Measurements from ENCODE around the gene MAPK1. TPM values are rescaled to one million over a fixed set of nuclear protein-coding genes. Genes with fewer than 3 reads are reported as not detected.
A peak's percentile ranks its signal among the peaks of the same experiment; 100 is the strongest.
"Not testable (repeated sequence)": the region's sequence is repeated elsewhere in the genome, so short reads cannot be mapped to it uniquely, and the experiment has no call there.

MAPK1 gene
- total RNA-seq, 1 donor from 2014 or later = 156 TPM

DNA sequence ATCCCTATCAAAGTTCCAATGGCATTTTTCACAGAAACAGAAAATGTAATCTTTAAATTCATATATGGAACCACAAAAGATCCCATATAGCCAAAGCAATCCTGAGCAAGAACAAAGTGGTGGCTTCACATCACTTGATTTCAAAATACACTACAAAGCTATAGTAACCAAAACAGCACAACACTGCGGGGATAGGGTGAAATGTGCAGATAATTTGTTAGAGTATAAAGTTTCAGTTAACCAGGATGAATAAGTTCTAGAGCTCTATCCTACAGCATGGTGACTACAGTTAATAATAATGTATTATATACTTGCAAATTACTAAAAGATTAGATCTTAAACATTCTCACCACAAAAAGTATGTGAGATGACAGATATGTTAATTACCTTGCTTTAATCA lies 55.5 kb downstream of the MAPK1 start:
- DNase-seq (ENCODE audit: low spot score) = no peak
- H3K36me3 Mint-ChIP-seq (ENCODE audit: low read depth) = peaks cover 2% of the 10 kb centered on the region
- H3K9me3 Mint-ChIP-seq (ENCODE audit: low read depth) = peaks cover 4% of the 10 kb centered on the region
- H3K27me3 Mint-ChIP-seq (ENCODE audit: low read depth) = no peaks in the 10 kb centered on the region
- TF ChIP-seq, protein P1, sequence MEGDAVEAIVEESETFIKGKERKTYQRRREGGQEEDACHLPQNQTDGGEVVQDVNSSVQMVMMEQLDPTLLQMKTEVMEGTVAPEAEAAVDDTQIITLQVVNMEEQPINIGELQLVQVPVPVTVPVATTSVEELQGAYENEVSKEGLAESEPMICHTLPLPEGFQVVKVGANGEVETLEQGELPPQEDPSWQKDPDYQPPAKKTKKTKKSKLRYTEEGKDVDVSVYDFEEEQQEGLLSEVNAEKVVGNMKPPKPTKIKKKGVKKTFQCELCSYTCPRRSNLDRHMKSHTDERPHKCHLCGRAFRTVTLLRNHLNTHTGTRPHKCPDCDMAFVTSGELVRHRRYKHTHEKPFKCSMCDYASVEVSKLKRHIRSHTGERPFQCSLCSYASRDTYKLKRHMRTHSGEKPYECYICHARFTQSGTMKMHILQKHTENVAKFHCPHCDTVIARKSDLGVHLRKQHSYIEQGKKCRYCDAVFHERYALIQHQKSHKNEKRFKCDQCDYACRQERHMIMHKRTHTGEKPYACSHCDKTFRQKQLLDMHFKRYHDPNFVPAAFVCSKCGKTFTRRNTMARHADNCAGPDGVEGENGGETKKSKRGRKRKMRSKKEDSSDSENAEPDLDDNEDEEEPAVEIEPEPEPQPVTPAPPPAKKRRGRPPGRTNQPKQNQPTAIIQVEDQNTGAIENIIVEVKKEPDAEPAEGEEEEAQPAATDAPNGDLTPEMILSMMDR (IDR thresholded peaks at IDR 0.05) = no peak
- no peak overlapping the region for H3K4me3 Mint-ChIP-seq (ENCODE audit: unreplicated experiment)
- peaks cover 35% of the 10 kb centered on the region for H3K4me1 Mint-ChIP-seq (ENCODE audit: low read depth)
- H3K27ac Mint-ChIP-seq (ENCODE audit: unreplicated experiment) = no peak overlapping the region

DNA sequence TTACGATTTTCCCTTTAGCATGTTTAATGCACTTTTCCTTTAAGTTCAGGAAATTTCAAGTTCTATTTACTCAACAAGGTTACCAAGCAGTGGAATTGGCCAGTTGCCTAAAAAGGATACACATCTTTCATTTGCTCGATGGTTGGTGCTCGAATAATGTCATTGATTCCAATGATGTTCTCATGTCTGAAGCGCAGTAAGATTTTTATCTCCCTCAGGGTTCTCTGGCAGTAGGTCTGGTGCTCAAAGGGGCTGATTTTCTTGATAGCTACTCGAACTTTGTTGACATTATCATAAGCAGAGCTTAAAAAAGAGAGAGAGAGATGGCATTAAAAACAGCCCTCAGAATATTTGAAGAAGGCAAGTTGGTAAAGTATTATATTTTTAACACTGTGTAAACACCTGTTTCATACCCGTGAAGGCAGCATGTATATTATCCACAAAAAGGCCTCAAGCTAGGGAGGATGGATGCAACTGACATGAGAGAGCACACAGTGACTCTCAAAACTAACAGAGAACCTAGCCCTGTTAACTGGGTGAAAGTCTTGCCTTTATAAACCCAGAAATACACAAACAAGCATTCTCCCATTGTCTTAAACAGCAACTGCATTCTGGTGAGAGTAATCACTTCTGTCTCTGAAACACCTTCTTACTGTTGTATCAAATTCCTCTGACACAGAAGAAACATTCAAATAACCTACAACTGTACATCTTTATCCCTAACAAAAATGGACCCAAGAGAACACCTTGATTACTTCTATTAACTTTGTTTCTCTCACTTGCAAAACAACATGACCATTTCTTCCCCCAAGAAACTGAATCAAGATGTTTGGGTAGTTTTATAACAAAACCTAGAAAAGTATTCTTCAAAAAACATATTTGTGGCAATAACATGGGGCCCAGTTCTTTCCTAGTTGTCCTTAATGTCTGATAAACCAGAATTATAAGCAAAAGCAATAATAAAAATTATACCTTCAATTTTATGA lies 59.6 kb downstream of the MAPK1 start:
- Mint-ChIP-seq H3K27ac (ENCODE audit: unreplicated experiment) (peak overlapping the region; percentile 68), H3K4me3 (ENCODE audit: unreplicated experiment) (no peak overlapping the region), H3K9me3 (ENCODE audit: low read depth) (peaks cover 4% of the 10 kb centered on the region), H3K27me3 (ENCODE audit: low read depth) (no peaks in the 10 kb centered on the region), H3K36me3 (ENCODE audit: low read depth) (peaks cover 12% of the 10 kb centered on the region), H3K4me1 (ENCODE audit: low read depth) (peaks cover 19% of the 10 kb centered on the region)
- TF ChIP-seq, protein P1 (IDR thresholded peaks at IDR 0.05) = no peak
- no peak for DNase-seq (ENCODE audit: low spot score)

DNA sequence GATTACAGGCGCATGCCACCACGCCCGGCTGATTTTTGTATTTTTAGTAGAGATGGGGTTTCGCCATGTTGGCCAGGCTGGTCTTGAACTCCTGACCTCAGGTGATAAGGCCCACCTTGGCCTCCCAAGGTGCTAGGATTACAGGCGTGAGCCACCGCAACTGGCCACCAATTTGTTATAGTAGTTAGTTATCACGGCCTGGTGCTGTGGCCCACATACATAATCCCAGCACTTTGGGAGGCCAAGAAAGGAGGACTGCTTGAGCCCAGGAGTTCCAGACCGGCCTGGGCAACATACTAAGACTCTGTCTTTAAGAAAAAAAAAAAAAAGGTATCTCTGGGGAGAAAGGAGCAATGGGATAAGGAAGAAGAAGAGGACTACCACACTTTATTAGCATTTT lies 62.1 kb downstream of the MAPK1 start:
- H3K27ac Mint-ChIP-seq (ENCODE audit: unreplicated experiment); H3K9me3 Mint-ChIP-seq (ENCODE audit: low read depth); H3K4me3 Mint-ChIP-seq (ENCODE audit: unreplicated experiment); DNase-seq (ENCODE audit: low spot score); H3K27me3 Mint-ChIP-seq (ENCODE audit: low read depth): not testable (repeated sequence)
- Mint-ChIP-seq H3K4me1 (ENCODE audit: low read depth) (peaks cover 19% of the 10 kb centered on the region), H3K36me3 (ENCODE audit: low read depth) (peaks cover 25% of the 10 kb centered on the region)

DNA sequence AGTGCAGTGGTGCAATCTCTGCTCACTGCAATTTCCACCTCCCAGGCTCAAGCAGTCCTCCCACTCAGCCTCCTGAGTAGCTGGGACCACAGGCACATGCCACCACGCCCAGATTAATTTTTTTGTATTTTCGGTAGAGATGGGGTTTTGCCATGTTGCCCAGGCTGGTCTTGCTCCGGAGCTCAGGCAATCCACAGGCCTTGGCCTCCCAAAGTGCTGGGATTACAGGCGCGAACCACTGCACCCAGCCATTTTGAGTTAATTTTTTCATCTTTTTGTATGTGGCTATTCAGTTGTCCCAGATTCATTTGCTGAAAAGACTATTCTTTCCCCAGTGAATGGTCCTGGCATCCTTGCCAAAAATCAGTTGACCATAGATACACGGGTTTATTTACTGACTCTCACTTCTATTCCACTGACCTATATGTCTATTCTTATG lies 63.6 kb downstream of the MAPK1 start:
- Mint-ChIP-seq H3K4me3 (ENCODE audit: unreplicated experiment) (no peak overlapping the region), H3K4me1 (ENCODE audit: low read depth) (peaks cover 14% of the 10 kb centered on the region), H3K36me3 (ENCODE audit: low read depth) (peaks cover 30% of the 10 kb centered on the region), H3K27me3 (ENCODE audit: low read depth) (no peaks in the 10 kb centered on the region), H3K27ac (ENCODE audit: unreplicated experiment) (peak overlapping the region; percentile 22), H3K9me3 (ENCODE audit: low read depth) (no peaks in the 10 kb centered on the region)
- TF ChIP-seq, protein P1 (IDR thresholded peaks at IDR 0.05) = no peak
- DNase-seq (ENCODE audit: low spot score) = no peak

DNA sequence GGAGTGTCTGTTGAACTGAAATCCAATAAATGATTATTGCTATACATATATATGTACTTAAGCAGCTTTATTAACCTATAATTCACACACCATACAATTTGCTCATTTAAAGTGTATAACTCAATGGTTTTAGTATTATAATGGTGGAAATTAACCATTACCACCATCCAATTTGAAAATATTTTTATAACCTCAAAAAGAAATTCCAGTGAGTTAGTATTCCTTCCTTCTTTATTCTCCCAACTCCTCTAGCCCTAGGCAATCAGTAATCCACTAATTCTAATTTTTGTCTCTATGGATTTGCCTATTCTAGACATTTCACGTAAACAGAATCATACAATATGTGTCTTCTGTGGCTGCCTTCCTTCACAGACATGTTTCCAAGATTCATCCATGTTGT lies 64.8 kb downstream of the MAPK1 start:
- no peaks in the 10 kb centered on the region for H3K27me3 Mint-ChIP-seq (ENCODE audit: low read depth)
- peak overlapping the region; percentile 14 for H3K27ac Mint-ChIP-seq (ENCODE audit: unreplicated experiment)
- H3K4me1 Mint-ChIP-seq (ENCODE audit: low read depth) = peaks cover 10% of the 10 kb centered on the region
- DNase-seq (ENCODE audit: low spot score) = no peak
- H3K36me3 Mint-ChIP-seq (ENCODE audit: low read depth) = peaks cover 31% of the 10 kb centered on the region
- TF ChIP-seq, protein P1 (IDR thresholded peaks at IDR 0.05) = no peak
- H3K4me3 Mint-ChIP-seq (ENCODE audit: unreplicated experiment) = no peak overlapping the region
- no peaks in the 10 kb centered on the region for H3K9me3 Mint-ChIP-seq (ENCODE audit: low read depth)
